Endothelial cell of umbilical vein (primary cell): Measurements from ENCODE around the gene TCIRG1.

Source experiments
- POLR2A ChIP-seq: IDR thresholded peaks from 2 replicates; pipeline ENCODE4 v1.6.1; 2012; ENCODE audit warnings: low read depth, mild to moderate bottlenecking, control low read depth, low read length
- POLR2AphosphoS5 ChIP-seq: IDR thresholded peaks from 2 replicates; pipeline ENCODE4 v1.6.1; 2012; ENCODE audit warnings: low read depth, mild to moderate bottlenecking, control low read depth, low read length, moderate library complexity; ENCODE audit not compliant: insufficient read depth
- TF ChIP-seq, protein P1 (sequence below), 2 donors: IDR thresholded peaks; 1 replicate in 1 of 2; 2 replicates in 1 of 2; pipeline ENCODE4 v1.5.1; 2011; ENCODE audit warnings: low read length in 2 of 2, mild to moderate bottlenecking in 2 of 2, moderate library complexity in 2 of 2, control low read depth in 1 of 2, inconsistent platforms in 1 of 2, low read depth in 1 of 2; ENCODE audit not compliant: insufficient read depth in 1 of 2; ENCODE audit errors: extremely low read depth in 1 of 2

DNA sequence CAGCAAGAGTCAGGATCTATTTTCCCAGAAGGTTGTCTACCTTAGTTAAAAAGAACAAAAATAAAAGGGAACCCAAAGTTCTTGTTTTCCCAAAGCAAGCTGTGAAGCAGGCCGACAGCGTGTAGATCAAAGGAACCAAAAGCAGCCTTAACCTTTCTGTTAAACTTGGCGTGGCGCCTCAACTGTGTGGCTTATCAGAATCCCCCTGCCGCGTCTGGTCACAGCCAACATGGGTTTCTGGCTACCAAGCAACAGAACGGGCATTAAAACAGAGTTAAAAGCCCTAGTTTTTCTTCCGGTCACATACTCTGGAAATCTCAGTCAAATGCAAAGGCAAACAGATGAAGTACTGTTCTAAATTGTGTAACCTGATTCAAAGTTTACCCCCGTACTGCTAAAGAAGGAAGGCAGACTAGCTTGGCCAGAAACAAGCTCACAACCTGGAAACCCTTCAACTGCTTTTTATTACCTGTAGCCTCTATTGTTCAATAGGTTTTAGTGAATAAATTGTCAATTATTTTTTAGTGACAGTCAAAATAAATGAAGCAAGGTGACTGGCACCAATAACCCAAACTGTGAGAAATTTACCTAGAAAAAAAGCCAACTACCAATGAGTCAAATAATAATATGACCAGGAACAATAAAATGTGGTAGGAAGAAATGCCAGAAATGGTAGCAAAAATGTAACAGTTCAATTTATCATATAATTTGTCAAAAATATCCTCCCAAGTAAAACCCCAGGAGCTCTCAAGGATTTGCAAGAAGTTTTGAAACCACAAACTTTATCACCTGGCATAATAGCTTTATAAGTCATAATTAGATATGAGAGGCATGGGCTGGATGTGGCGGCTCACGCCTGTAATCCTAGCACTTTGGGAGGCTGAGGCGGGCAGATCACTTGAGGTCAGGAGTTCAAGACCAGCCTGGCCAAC is 60.9 kb downstream of the TCIRG1 start:
- TF ChIP-seq, protein P1, sequence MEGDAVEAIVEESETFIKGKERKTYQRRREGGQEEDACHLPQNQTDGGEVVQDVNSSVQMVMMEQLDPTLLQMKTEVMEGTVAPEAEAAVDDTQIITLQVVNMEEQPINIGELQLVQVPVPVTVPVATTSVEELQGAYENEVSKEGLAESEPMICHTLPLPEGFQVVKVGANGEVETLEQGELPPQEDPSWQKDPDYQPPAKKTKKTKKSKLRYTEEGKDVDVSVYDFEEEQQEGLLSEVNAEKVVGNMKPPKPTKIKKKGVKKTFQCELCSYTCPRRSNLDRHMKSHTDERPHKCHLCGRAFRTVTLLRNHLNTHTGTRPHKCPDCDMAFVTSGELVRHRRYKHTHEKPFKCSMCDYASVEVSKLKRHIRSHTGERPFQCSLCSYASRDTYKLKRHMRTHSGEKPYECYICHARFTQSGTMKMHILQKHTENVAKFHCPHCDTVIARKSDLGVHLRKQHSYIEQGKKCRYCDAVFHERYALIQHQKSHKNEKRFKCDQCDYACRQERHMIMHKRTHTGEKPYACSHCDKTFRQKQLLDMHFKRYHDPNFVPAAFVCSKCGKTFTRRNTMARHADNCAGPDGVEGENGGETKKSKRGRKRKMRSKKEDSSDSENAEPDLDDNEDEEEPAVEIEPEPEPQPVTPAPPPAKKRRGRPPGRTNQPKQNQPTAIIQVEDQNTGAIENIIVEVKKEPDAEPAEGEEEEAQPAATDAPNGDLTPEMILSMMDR (IDR thresholded peaks at IDR 0.05; ENCODE audit: extremely low read depth in 1 of 2, insufficient read depth in 1 of 2, low read depth in 1 of 2, low read length in 2 of 2): no peak
- no peak for TF ChIP-seq POLR2AphosphoS5
- TF ChIP-seq POLR2A: no peak
